PC-9 (cell line): Measurements from ENCODE around the gene CDK5RAP1. TPM values are rescaled to one million over a fixed set of nuclear protein-coding genes. Genes with fewer than 3 reads are reported as not detected.

Experiments
- BruUV-seq: library from RNA; stranded (reverse); fragments of 400-500 nt; replicated peaks from 2 replicates; lab custom pipeline; 2021; lab: Mats Ljungman, UMichigan
- CTCF ChIA-PET: fragments of 300-600 bp; sonication (Branson Sonifier 250); formaldehyde crosslinking; loops from one replicate; lab custom pipeline; 2022; ENCODE audit warnings: antibody characterized with exemption; lab: Charles Lee
- POLR2A ChIA-PET: fragments of 300-600 bp; sonication (Branson Sonifier 250); formaldehyde crosslinking; loops from one replicate; lab custom pipeline; 2022; ENCODE audit warnings: antibody characterized with exemption; ENCODE audit not compliant: unreplicated experiment; lab: Charles Lee
- DNase-seq, 2 experiments: peaks; one replicate each; pipeline versions ENCODE4 v3.0.0 to v3.0.0-alpha.2; 2015 to 2022; ENCODE audit warnings: mixed read lengths in 1 of 2
- H2AFZ ChIP-seq: fragments of 200-600 bp; sonication (generic); 2 replicates; pipeline ENCODE4 v1.8.1; 2017; ENCODE audit warnings: antibody characterized with exemption
- H3F3A ChIP-seq: fragments of 200-600 bp; sonication (generic); 2 replicates; pipeline ENCODE4 v1.8.1; 2017; ENCODE audit warnings: antibody characterized with exemption, mild to moderate bottlenecking, low read depth; ENCODE audit not compliant: insufficient read depth
- H3K27ac ChIP-seq: fragments of 200-600 bp; sonication (generic); 2 replicates; pipeline ENCODE4 v1.6.1; 2016; ENCODE audit warnings: mixed run types
- H3K27me3 ChIP-seq: fragments of 200-600 bp; sonication (generic); 2 replicates; pipeline ENCODE4 v1.6.1; 2016; ENCODE audit warnings: low read depth, mixed run types; ENCODE audit not compliant: insufficient read depth
- H3K36me3 ChIP-seq: fragments of 200-600 bp; sonication (generic); 2 replicates; pipeline ENCODE4 v1.6.1; 2016; ENCODE audit warnings: low read depth, mixed run types
- H3K4me1 ChIP-seq: fragments of 200-600 bp; sonication (generic); replicated peaks from 2 replicates; pipeline ENCODE4 v1.6.1; 2016; ENCODE audit warnings: mixed run types; ENCODE audit not compliant: insufficient read depth
- H3K4me2 ChIP-seq: fragments of 200-600 bp; sonication (generic); 2 replicates; pipeline ENCODE4 v1.6.1; 2017; ENCODE audit warnings: mixed run types
- H3K4me3 ChIP-seq: fragments of 200-600 bp; sonication (generic); 2 replicates; pipeline ENCODE4 v1.6.1; 2016; ENCODE audit warnings: mixed run types
- H3K79me2 ChIP-seq: fragments of 200-600 bp; sonication (generic); 2 replicates; pipeline ENCODE4 v1.6.1; 2017; ENCODE audit warnings: low read depth, mixed run types
- H3K9me2 ChIP-seq: fragments of 200-600 bp; sonication (generic); 2 replicates; pipeline ENCODE4 v1.8.1; 2017; ENCODE audit warnings: mild to moderate bottlenecking; ENCODE audit not compliant: insufficient read depth
- H3K9me3 ChIP-seq: fragments of 200-600 bp; sonication (generic); 2 replicates; pipeline ENCODE4 v1.8.1; 2016; ENCODE audit warnings: low read depth; ENCODE audit not compliant: insufficient read depth
- H4K20me1 ChIP-seq: fragments of 200-600 bp; sonication (generic); 2 replicates; pipeline ENCODE4 v1.8.1; 2017; ENCODE audit not compliant: insufficient read depth
- CTCF ChIP-seq: fragments of 200-600 bp; sonication (generic); conservative IDR thresholded peaks from 2 replicates; pipeline ENCODE4 v1.6.1; 2017; ENCODE audit warnings: mixed run types, antibody characterized with exemption, mild to moderate bottlenecking, moderate library complexity
- EZH2 ChIP-seq: fragments of 200-600 bp; sonication (generic); IDR thresholded peaks from 2 replicates; pipeline ENCODE4 v1.8.0; 2017; ENCODE audit warnings: antibody characterized with exemption, low read depth
- intact Hi-C: fragments of 100-400 bp; cut with micrococcal nuclease; formaldehyde crosslinking; loops from one replicate; pipeline ENCODE4 v1.10.0; 2022; ENCODE audit not compliant: unreplicated experiment
- total RNA-seq: library from RNA; stranded (reverse); gene quantifications from 2 replicates; pipeline ENCODE4 v1.2.3, GENCODE V29; 2021

CDK5RAP1 gene
- total RNA-seq, 1 experiment from 2014 or later: 45.3 TPM

GRCh38 chr20:33388268-33388667 is 13.1 kb downstream of the CDK5RAP1 start:
- intact Hi-C loops: no loop called here
- Histone ChIP-seq H3K9me2 (no peaks in the 10 kb centered on the region), H3K79me2 (no peaks in the 10 kb centered on the region), H3K36me3 (peaks cover 8% of the 10 kb centered on the region), H3K4me3 (no peak overlapping the region), H3K9me3 (no peaks in the 10 kb centered on the region), H3K27ac (no peak overlapping the region), H3F3A (peaks cover 2% of the 10 kb centered on the region; the same call in 1 of the 2 replicates), H3K27me3 (no peaks in the 10 kb centered on the region), H3K4me2 (no peak overlapping the region), H2AFZ (no peak overlapping the region), H4K20me1 (no peaks in the 10 kb centered on the region), H3K4me1 (no peaks in the 10 kb centered on the region)
- BruUV-seq: no TSS peak
- no peak for TF ChIP-seq EZH2
- TF ChIP-seq CTCF: no peak
- ChIA-PET POLR2A (no interaction called here), CTCF (no interaction called here)
- no peak for DNase-seq

- H2AFZ ChIP-seq: no peak overlapping the region
These were observed 14.1 kb downstream of the CDK5RAP1 start for GRCh38 chr20:33387177-33387576.

GRCh38 chr20:33386673-33387072 is 14.6 kb downstream of the CDK5RAP1 start:
- intact Hi-C loops: no loop called here

More at GRCh38 chr20:33387177-33387576, 14.1 kb downstream of the CDK5RAP1 start:
- ChIA-PET POLR2A (no interaction called here), CTCF (no interaction called here)
- Histone ChIP-seq H3K27me3 (no peaks in the 10 kb centered on the region), H3K4me3 (no peak overlapping the region), H4K20me1 (no peaks in the 10 kb centered on the region), H3K4me2 (no peak overlapping the region), H3F3A (no peaks in the 10 kb centered on the region), H3K4me1 (no peaks in the 10 kb centered on the region), H3K79me2 (no peaks in the 10 kb centered on the region), H3K9me3 (no peaks in the 10 kb centered on the region), H3K36me3 (peaks cover 8% of the 10 kb centered on the region; the same call in 1 of the 2 replicates), H3K9me2 (no peaks in the 10 kb centered on the region), H3K27ac (no peak overlapping the region)
- intact Hi-C loops: no loop called here
- TF ChIP-seq CTCF: no peak
- no peak for TF ChIP-seq EZH2
- DNase-seq: no peak
- no TSS peak for BruUV-seq

More at GRCh38 chr20:33386673-33387072, 14.6 kb downstream of the CDK5RAP1 start:
- H3K79me2 ChIP-seq: no peaks in the 10 kb centered on the region
- no peak overlapping the region for H2AFZ ChIP-seq
- H3K4me2 ChIP-seq: no peak overlapping the region
- no peak overlapping the region for H3K4me3 ChIP-seq
- peaks cover 6% of the 10 kb centered on the region; the same call in 1 of the 2 replicates for H3K36me3 ChIP-seq
- H3K9me2 ChIP-seq: no peaks in the 10 kb centered on the region
- H3K4me1 ChIP-seq: no peaks in the 10 kb centered on the region
- no peaks in the 10 kb centered on the region for H3F3A ChIP-seq
- no peaks in the 10 kb centered on the region for H4K20me1 ChIP-seq
- no peak overlapping the region for H3K27ac ChIP-seq
- no peaks in the 10 kb centered on the region for H3K27me3 ChIP-seq
- TF ChIP-seq CTCF: no peak
- TF ChIP-seq EZH2: no peak
- POLR2A ChIA-PET: interaction anchor here (0.5 kb wide), 1 partner anchor 42 kb away, joined by 3 read pairs; no protein-coding TSS in a partner anchor
- no peaks in the 10 kb centered on the region for H3K9me3 ChIP-seq
- CTCF ChIA-PET: interaction anchor here (0.7 kb wide), 1 partner anchor 281 kb away, joined by 9 read pairs; no protein-coding TSS in a partner anchor
- no peak for DNase-seq
- BruUV-seq: no TSS peak
